HEK293T (cell line): ENCODE measurements around the gene SLC6A11.

Source experiments
- CTBP1 ChIP-seq: fragments of 450-650 bp; IDR thresholded peaks from 2 replicates; pipeline ENCODE4 v1.6.1; 2016; ENCODE audit warnings: borderline replicate concordance
- ELF4 ChIP-seq: fragments of 450-650 bp; IDR thresholded peaks from 2 replicates; pipeline ENCODE4 v1.6.1; 2017; ENCODE audit warnings: antibody characterized with exemption
- L3MBTL2 ChIP-seq: fragments of 450-650 bp; conservative IDR thresholded peaks from 2 replicates; pipeline ENCODE4 v1.6.1; 2016; ENCODE audit warnings: mild to moderate bottlenecking
- SP1 ChIP-seq: fragments of 450-650 bp; IDR thresholded peaks from 2 replicates; pipeline ENCODE4 v1.6.1; 2017

GRCh38 chr3:10857235-10857634 is 41.2 kb downstream of the SLC6A11 start:
- TF ChIP-seq CTBP1 (no peak), SP1 (no peak), L3MBTL2 (no peak), ELF4 (no peak)
